ENCODE measurements around the gene KCNC1.

KCNC1 gene

GRCh38 chr11:17748761-17749721, 14.5 kb downstream of the KCNC1 start:
- H3K4me1 ChIP-seq (ENCODE audit: control insufficient read depth, insufficient read depth, low read length): no peaks in the 10 kb centered on the region
- H3K27ac ChIP-seq (ENCODE audit: low read depth, low read length): no peak overlapping the region
- no peak overlapping the region for H3K4me3 ChIP-seq (ENCODE audit: low read depth, low read length)
- H3K36me3 ChIP-seq (ENCODE audit: control insufficient read depth, insufficient read depth, low read length): no peaks in the 10 kb centered on the region
- H3K9me3 ChIP-seq (ENCODE audit: control insufficient read depth, insufficient read depth, low read depth, low read length): no peaks in the 10 kb centered on the region
- H3K27me3 ChIP-seq (ENCODE audit: control insufficient read depth, insufficient read depth, low read length): peaks cover 26% of the 10 kb centered on the region; the same call in 1 of the 2 replicates
- H3K9ac ChIP-seq (ENCODE audit: low read length): no peak overlapping the region

GRCh38 chr11:17750013-17750800, 15.6 kb downstream of the KCNC1 start:
- Histone ChIP-seq H3K27ac (ENCODE audit: low read depth, low read length) (no peak overlapping the region), H3K4me3 (ENCODE audit: low read depth, low read length) (no peak overlapping the region), H3K4me1 (ENCODE audit: control insufficient read depth, insufficient read depth, low read length) (no peaks in the 10 kb centered on the region), H3K9ac (ENCODE audit: low read length) (no peak overlapping the region), H3K9me3 (ENCODE audit: control insufficient read depth, insufficient read depth, low read depth, low read length) (no peaks in the 10 kb centered on the region), H3K36me3 (ENCODE audit: control insufficient read depth, insufficient read depth, low read length) (no peaks in the 10 kb centered on the region), H3K27me3 (ENCODE audit: control insufficient read depth, insufficient read depth, low read length) (peaks cover 32% of the 10 kb centered on the region; the same call in 1 of the 2 replicates)

GRCh38 chr11:17750801-17751165, 16.2 kb downstream of the KCNC1 start:
- Histone ChIP-seq H3K36me3 (ENCODE audit: control insufficient read depth, insufficient read depth, low read length) (no peaks in the 10 kb centered on the region), H3K4me1 (ENCODE audit: control insufficient read depth, insufficient read depth, low read length) (no peaks in the 10 kb centered on the region), H3K4me3 (ENCODE audit: low read depth, low read length) (no peak overlapping the region), H3K27me3 (ENCODE audit: control insufficient read depth, insufficient read depth, low read length) (peaks cover 37% of the 10 kb centered on the region; the same call in 1 of the 2 replicates), H3K9me3 (ENCODE audit: control insufficient read depth, insufficient read depth, low read depth, low read length) (no peaks in the 10 kb centered on the region), H3K9ac (ENCODE audit: low read length) (no peak overlapping the region), H3K27ac (ENCODE audit: low read depth, low read length) (no peak overlapping the region)

- Histone ChIP-seq H3K9ac (ENCODE audit: low read length) (no peak overlapping the region), H3K27me3 (ENCODE audit: control insufficient read depth, insufficient read depth, low read length) (peaks cover 44% of the 10 kb centered on the region; the same call in 1 of the 2 replicates), H3K27ac (ENCODE audit: low read depth, low read length) (no peak overlapping the region), H3K4me3 (ENCODE audit: low read depth, low read length) (no peak overlapping the region), H3K4me1 (ENCODE audit: control insufficient read depth, insufficient read depth, low read length) (no peaks in the 10 kb centered on the region), H3K36me3 (ENCODE audit: control insufficient read depth, insufficient read depth, low read length) (no peaks in the 10 kb centered on the region), H3K9me3 (ENCODE audit: control insufficient read depth, insufficient read depth, low read depth, low read length) (no peaks in the 10 kb centered on the region)
These were observed 17.0 kb downstream of the KCNC1 start for GRCh38 chr11:17751558-17751957.

GRCh38 chr11:17752144-17752543, 17.6 kb downstream of the KCNC1 start:
- Histone ChIP-seq H3K27me3 (ENCODE audit: control insufficient read depth, insufficient read depth, low read length) (peaks cover 47% of the 10 kb centered on the region; the same call in 1 of the 2 replicates), H3K27ac (ENCODE audit: low read depth, low read length) (no peak overlapping the region), H3K9me3 (ENCODE audit: control insufficient read depth, insufficient read depth, low read depth, low read length) (no peaks in the 10 kb centered on the region), H3K4me3 (ENCODE audit: low read depth, low read length) (no peak overlapping the region), H3K36me3 (ENCODE audit: control insufficient read depth, insufficient read depth, low read length) (no peaks in the 10 kb centered on the region), H3K4me1 (ENCODE audit: control insufficient read depth, insufficient read depth, low read length) (no peaks in the 10 kb centered on the region), H3K9ac (ENCODE audit: low read length) (no peak overlapping the region)

- H3K9ac ChIP-seq (ENCODE audit: low read length): no peak overlapping the region
- H3K27me3 ChIP-seq (ENCODE audit: control insufficient read depth, insufficient read depth, low read length): peaks cover 48% of the 10 kb centered on the region; the same call in 1 of the 2 replicates
- H3K36me3 ChIP-seq (ENCODE audit: control insufficient read depth, insufficient read depth, low read length): no peaks in the 10 kb centered on the region
- no peaks in the 10 kb centered on the region for H3K4me1 ChIP-seq (ENCODE audit: control insufficient read depth, insufficient read depth, low read length)
- H3K27ac ChIP-seq (ENCODE audit: low read depth, low read length): no peak overlapping the region
- no peaks in the 10 kb centered on the region for H3K9me3 ChIP-seq (ENCODE audit: control insufficient read depth, insufficient read depth, low read depth, low read length)
- no peak overlapping the region for H3K4me3 ChIP-seq (ENCODE audit: low read depth, low read length)
These were observed 18.6 kb downstream of the KCNC1 start for GRCh38 chr11:17753153-17753552.

- Histone ChIP-seq H3K27me3 (ENCODE audit: control insufficient read depth, insufficient read depth, low read length) (peaks cover 48% of the 10 kb centered on the region; the same call in 1 of the 2 replicates), H3K27ac (ENCODE audit: low read depth, low read length) (no peak overlapping the region), H3K4me3 (ENCODE audit: low read depth, low read length) (no peak overlapping the region), H3K9ac (ENCODE audit: low read length) (no peak overlapping the region), H3K9me3 (ENCODE audit: control insufficient read depth, insufficient read depth, low read depth, low read length) (no peaks in the 10 kb centered on the region), H3K36me3 (ENCODE audit: control insufficient read depth, insufficient read depth, low read length) (no peaks in the 10 kb centered on the region), H3K4me1 (ENCODE audit: control insufficient read depth, insufficient read depth, low read length) (no peaks in the 10 kb centered on the region)
These were observed 19.1 kb downstream of the KCNC1 start for GRCh38 chr11:17753641-17754040.

GRCh38 chr11:17755891-17756290, 21.3 kb downstream of the KCNC1 start:
- peaks cover 47% of the 10 kb centered on the region; the same call in 1 of the 2 replicates for H3K27me3 ChIP-seq (ENCODE audit: control insufficient read depth, insufficient read depth, low read length)
- H3K4me3 ChIP-seq (ENCODE audit: low read depth, low read length): no peak overlapping the region
- H3K9me3 ChIP-seq (ENCODE audit: control insufficient read depth, insufficient read depth, low read depth, low read length): no peaks in the 10 kb centered on the region
- H3K27ac ChIP-seq (ENCODE audit: low read depth, low read length): no peak overlapping the region
- H3K36me3 ChIP-seq (ENCODE audit: control insufficient read depth, insufficient read depth, low read length): no peaks in the 10 kb centered on the region
- no peak overlapping the region for H3K9ac ChIP-seq (ENCODE audit: low read length)
- H3K4me1 ChIP-seq (ENCODE audit: control insufficient read depth, insufficient read depth, low read length): no peaks in the 10 kb centered on the region

- no peaks in the 10 kb centered on the region for H3K36me3 ChIP-seq (ENCODE audit: control insufficient read depth, insufficient read depth, low read length)
- H3K27me3 ChIP-seq (ENCODE audit: control insufficient read depth, insufficient read depth, low read length): peaks cover 15% of the 10 kb centered on the region; the same call in 1 of the 2 replicates
- H3K4me1 ChIP-seq (ENCODE audit: control insufficient read depth, insufficient read depth, low read length): no peaks in the 10 kb centered on the region
- no peak overlapping the region for H3K27ac ChIP-seq (ENCODE audit: low read depth, low read length)
- H3K4me3 ChIP-seq (ENCODE audit: low read depth, low read length): no peak overlapping the region
- no peaks in the 10 kb centered on the region for H3K9me3 ChIP-seq (ENCODE audit: control insufficient read depth, insufficient read depth, low read depth, low read length)
- H3K9ac ChIP-seq (ENCODE audit: low read length): no peak overlapping the region
These were observed 25.8 kb downstream of the KCNC1 start for GRCh38 chr11:17760102-17761029.

- no peaks in the 10 kb centered on the region for H3K4me1 ChIP-seq (ENCODE audit: control insufficient read depth, insufficient read depth, low read length)
- no peaks in the 10 kb centered on the region for H3K9me3 ChIP-seq (ENCODE audit: control insufficient read depth, insufficient read depth, low read depth, low read length)
- no peaks in the 10 kb centered on the region for H3K27me3 ChIP-seq (ENCODE audit: control insufficient read depth, insufficient read depth, low read length)
- H3K4me3 ChIP-seq (ENCODE audit: low read depth, low read length): no peak overlapping the region
- H3K9ac ChIP-seq (ENCODE audit: low read length): no peak overlapping the region
- no peak overlapping the region for H3K27ac ChIP-seq (ENCODE audit: low read depth, low read length)
- H3K36me3 ChIP-seq (ENCODE audit: control insufficient read depth, insufficient read depth, low read length): no peaks in the 10 kb centered on the region
These were observed 27.9 kb downstream of the KCNC1 start for GRCh38 chr11:17762309-17762974.
